ENCODE data around the gene LY6G5C.
"Not testable (repeated sequence)": the region's sequence is repeated elsewhere in the genome, so short reads cannot be mapped to it uniquely, and the experiment has no call there.

Gene LY6G5C

DNA sequence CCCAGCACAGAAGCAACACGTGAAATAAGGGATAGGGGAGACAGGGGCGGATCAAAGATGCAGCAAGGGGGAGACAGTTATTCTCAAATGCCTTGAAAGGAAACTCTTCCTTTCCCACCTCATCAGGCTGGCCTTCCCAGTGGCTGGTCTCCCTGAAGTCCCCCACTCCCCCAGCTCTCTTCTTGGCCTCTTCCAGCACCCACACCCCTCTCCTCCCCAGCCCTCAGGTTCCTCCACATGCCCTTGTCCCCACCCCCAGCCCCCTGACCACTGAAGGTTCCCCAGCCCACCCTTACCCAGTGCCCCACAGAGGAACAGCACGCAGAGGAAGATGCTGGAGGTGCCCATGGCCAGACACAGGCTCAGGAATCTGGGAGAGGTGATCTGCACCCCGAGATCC lies 32.6 kb upstream of the LY6G5C start:
- TF ChIP-seq CTCF (conservative IDR thresholded peaks at IDR 0.05; ENCODE audit: low read depth, low read length), result no peak
- DNase-seq (ENCODE audit: low read depth), result no peak
- H3K4me3 ChIP-seq (ENCODE audit: low read length), result no peak overlapping the region

DNA sequence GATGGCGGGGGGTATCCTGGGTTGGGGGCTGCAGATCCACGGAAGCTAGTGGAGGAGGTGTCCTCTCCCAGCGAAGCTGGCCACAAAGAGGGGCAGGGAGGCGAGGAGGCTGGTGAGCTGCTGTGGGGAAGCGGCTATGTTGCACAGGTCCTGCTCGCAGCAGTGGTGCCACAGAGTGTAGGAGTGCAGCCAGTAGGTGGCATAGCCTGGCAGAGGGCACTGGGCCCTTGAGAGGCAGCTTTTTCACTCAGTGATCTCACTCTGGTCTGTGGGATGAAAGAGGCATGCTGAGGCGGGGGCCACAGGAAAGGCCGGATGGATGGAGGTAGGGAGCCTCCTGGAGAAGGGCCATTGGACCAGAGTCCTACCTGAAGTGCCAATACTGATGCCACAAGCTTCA lies 31.4 kb upstream of the LY6G5C start:
- no peak overlapping the region for H3K4me3 ChIP-seq (ENCODE audit: low read length)
- TF ChIP-seq CTCF (conservative IDR thresholded peaks at IDR 0.05; ENCODE audit: low read depth, low read length), result peak; percentile 43
- DNase-seq (ENCODE audit: low read depth), result no peak

DNA sequence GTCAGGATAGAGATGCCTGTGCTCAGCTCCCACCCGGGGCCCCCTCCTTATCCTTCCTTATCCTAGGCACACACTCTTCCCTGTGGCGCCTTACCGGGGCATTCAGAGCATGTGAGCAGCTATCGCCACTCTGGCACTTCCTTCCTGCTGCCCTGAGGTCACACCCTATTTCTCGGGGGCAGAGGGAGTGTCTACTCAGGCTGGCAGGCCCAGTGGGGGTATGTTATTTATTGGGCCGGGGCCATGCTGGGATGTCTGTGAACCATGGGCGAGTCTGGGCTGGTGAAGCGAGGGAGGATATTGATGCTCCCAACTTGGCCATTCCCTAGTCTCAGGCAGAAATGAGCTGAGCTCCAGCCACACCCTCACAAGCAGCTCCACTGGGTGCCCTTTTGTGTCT lies 30.4 kb upstream of the LY6G5C start:
- no peak for DNase-seq (ENCODE audit: low read depth)

DNA sequence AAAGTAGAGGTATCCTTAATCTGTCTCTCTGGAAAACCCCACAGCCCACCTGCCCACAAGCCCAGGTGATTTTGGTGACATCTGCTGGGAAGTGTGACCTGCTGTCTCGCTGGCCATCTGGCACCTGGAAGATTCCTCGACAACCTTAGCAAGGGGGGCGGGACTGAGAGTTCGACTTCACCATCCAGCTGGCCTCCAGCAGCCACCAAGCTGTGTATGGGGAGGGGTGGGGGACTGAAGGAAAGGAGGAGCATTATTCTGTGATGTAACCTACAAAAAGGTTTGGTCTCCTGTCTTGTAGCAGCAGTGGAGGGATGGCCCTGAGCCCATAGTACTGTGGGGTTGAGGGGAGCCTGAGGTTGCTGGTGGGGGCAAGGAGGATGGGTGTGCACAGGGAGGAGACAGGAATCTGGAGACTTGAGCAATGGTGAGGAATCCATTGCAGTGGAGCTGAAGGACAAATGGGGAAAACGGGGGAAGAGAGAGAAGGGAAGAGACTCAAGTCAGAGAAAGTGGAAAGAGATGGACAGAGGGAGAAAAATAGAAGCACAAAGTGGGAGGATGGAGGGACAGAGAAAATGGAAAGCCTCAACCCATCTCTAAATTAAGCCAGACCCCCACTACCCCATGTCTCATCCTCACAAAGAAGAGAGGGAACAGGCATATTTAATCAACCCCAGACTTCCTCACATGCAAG lies 29.8 kb upstream of the LY6G5C start:
- no peak for TF ChIP-seq CTCF (conservative IDR thresholded peaks at IDR 0.05; ENCODE audit: low read depth, low read length)
- H3K4me3 ChIP-seq (ENCODE audit: low read length), result no peak overlapping the region

More for the DNA sequence above, 30.4 kb upstream of the LY6G5C start:
- TF ChIP-seq CTCF (conservative IDR thresholded peaks at IDR 0.05; ENCODE audit: low read depth, low read length), result no peak
- H3K4me3 ChIP-seq (ENCODE audit: low read length), result no peak overlapping the region

GRCh38 chr6:31709157-31709556 lies 28.3 kb upstream of the LY6G5C start:
- not testable (repeated sequence) for DNase-seq (ENCODE audit: low read depth); H3K4me3 ChIP-seq (ENCODE audit: low read length)

More for the DNA sequence above, 29.8 kb upstream of the LY6G5C start:
- no peak for DNase-seq (ENCODE audit: low read depth)

DNA sequence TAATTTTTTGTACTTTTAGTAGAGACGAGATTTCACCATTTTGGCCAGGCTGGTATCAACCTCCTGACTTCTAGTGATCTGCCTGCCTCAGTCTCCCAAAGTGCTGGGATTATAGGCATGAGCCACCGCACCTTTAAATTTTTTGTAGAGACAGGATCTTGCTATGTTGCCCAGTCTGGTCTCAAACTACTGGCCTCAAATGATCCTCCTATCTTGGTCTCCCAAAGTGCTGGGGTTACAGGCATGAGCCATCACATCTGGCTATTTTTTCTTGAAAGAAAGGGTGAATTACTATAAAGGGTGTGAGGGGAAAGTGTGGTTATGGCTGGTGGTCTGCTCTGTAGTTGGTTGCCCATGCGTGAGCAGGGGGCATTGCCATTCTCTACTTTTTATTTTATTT lies 27.4 kb upstream of the LY6G5C start:
- DNase-seq (ENCODE audit: low read depth), result no peak
- no peak for TF ChIP-seq CTCF (conservative IDR thresholded peaks at IDR 0.05; ENCODE audit: low read depth, low read length)
- H3K4me3 ChIP-seq (ENCODE audit: low read length), result no peak overlapping the region

DNA sequence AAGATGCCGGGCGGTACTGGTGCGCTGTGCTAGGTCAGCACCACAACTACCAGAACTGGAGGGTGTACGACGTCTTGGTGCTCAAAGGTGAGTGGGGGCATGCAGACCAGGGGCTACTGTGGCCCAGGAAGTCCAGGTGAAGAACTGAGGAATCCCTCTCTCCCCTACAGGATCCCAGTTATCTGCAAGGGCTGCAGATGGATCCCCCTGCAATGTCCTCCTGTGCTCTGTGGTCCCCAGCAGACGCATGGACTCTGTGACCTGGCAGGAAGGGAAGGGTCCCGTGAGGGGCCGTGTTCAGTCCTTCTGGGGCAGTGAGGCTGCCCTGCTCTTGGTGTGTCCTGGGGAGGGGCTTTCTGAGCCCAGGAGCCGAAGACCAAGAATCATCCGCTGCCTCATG lies 26.8 kb upstream of the LY6G5C start:
- no peak overlapping the region for H3K4me3 ChIP-seq (ENCODE audit: low read length)
- no peak for DNase-seq (ENCODE audit: low read depth)
- no peak for TF ChIP-seq CTCF (conservative IDR thresholded peaks at IDR 0.05; ENCODE audit: low read depth, low read length)
